Ishikawa (cell line): Measurements from ENCODE around the gene BTAF1.

ENCODE experiments used
- CEBPB ChIP-seq: IDR thresholded peaks from 2 replicates; pipeline ENCODE4 v1.6.1; 2012
- CREB1 ChIP-seq: IDR thresholded peaks from 2 replicates; pipeline ENCODE4 v1.6.1; 2012; ENCODE audit warnings: low read depth
- EGR1 ChIP-seq: IDR thresholded peaks from 2 replicates; pipeline ENCODE4 v1.6.1; 2012
- EP300 ChIP-seq: IDR thresholded peaks from 2 replicates; pipeline ENCODE4 v1.6.1; 2012; ENCODE audit warnings: borderline replicate concordance
- FOXM1 ChIP-seq: IDR thresholded peaks from 2 replicates; pipeline ENCODE4 v1.6.1; 2012; ENCODE audit warnings: low read depth, borderline replicate concordance
- NFIC ChIP-seq: IDR thresholded peaks from 2 replicates; pipeline ENCODE4 v1.6.1; 2012
- RAD21 ChIP-seq: IDR thresholded peaks from 2 replicates; pipeline ENCODE4 v1.6.1; 2012; ENCODE audit warnings: low read depth
- TAF1 ChIP-seq: IDR thresholded peaks from 2 replicates; pipeline ENCODE4 v1.6.1; 2012; ENCODE audit warnings: low read depth, mild to moderate bottlenecking
- TCF12 ChIP-seq: IDR thresholded peaks from 2 replicates; pipeline ENCODE4 v1.6.1; 2012; ENCODE audit warnings: low read depth
- TEAD4 ChIP-seq: IDR thresholded peaks from 2 replicates; pipeline ENCODE4 v1.6.1; 2012
- USF1 ChIP-seq: IDR thresholded peaks from 2 replicates; pipeline ENCODE4 v1.6.1; 2012
- YY1 ChIP-seq: IDR thresholded peaks from 2 replicates; pipeline ENCODE4 v1.6.1; 2012; ENCODE audit warnings: low read depth
- ZBTB7A ChIP-seq: IDR thresholded peaks from 2 replicates; pipeline ENCODE4 v1.6.1; 2012; ENCODE audit warnings: low read depth
- TF ChIP-seq, protein P1 (sequence below): IDR thresholded peaks from 2 replicates; pipeline ENCODE4 v1.6.1; 2012
- TF ChIP-seq, protein P2 (sequence below): IDR thresholded peaks from 2 replicates; pipeline ENCODE4 v1.6.1; 2012; ENCODE audit warnings: low read depth, mild to moderate bottlenecking

Gene BTAF1

GRCh38 chr10:92003258-92003657 is 79.7 kb downstream of the BTAF1 start:
- TF ChIP-seq EGR1, result no peak
- no peak for TF ChIP-seq CEBPB
- TF ChIP-seq ZBTB7A, result no peak
- TF ChIP-seq NFIC, result no peak
- TF ChIP-seq TAF1, result no peak
- TF ChIP-seq, protein P1, sequence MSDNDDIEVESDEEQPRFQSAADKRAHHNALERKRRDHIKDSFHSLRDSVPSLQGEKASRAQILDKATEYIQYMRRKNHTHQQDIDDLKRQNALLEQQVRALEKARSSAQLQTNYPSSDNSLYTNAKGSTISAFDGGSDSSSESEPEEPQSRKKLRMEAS, result no peak
- TF ChIP-seq TCF12, result no peak
- TF ChIP-seq EP300, result no peak
- TF ChIP-seq RAD21, result no peak
- no peak for TF ChIP-seq CREB1
- no peak for TF ChIP-seq FOXM1
- TF ChIP-seq TEAD4, result no peak
- TF ChIP-seq, protein P2, sequence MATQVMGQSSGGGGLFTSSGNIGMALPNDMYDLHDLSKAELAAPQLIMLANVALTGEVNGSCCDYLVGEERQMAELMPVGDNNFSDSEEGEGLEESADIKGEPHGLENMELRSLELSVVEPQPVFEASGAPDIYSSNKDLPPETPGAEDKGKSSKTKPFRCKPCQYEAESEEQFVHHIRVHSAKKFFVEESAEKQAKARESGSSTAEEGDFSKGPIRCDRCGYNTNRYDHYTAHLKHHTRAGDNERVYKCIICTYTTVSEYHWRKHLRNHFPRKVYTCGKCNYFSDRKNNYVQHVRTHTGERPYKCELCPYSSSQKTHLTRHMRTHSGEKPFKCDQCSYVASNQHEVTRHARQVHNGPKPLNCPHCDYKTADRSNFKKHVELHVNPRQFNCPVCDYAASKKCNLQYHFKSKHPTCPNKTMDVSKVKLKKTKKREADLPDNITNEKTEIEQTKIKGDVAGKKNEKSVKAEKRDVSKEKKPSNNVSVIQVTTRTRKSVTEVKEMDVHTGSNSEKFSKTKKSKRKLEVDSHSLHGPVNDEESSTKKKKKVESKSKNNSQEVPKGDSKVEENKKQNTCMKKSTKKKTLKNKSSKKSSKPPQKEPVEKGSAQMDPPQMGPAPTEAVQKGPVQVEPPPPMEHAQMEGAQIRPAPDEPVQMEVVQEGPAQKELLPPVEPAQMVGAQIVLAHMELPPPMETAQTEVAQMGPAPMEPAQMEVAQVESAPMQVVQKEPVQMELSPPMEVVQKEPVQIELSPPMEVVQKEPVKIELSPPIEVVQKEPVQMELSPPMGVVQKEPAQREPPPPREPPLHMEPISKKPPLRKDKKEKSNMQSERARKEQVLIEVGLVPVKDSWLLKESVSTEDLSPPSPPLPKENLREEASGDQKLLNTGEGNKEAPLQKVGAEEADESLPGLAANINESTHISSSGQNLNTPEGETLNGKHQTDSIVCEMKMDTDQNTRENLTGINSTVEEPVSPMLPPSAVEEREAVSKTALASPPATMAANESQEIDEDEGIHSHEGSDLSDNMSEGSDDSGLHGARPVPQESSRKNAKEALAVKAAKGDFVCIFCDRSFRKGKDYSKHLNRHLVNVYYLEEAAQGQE, result no peak
- TF ChIP-seq YY1, result no peak
- TF ChIP-seq USF1, result no peak

DNA sequence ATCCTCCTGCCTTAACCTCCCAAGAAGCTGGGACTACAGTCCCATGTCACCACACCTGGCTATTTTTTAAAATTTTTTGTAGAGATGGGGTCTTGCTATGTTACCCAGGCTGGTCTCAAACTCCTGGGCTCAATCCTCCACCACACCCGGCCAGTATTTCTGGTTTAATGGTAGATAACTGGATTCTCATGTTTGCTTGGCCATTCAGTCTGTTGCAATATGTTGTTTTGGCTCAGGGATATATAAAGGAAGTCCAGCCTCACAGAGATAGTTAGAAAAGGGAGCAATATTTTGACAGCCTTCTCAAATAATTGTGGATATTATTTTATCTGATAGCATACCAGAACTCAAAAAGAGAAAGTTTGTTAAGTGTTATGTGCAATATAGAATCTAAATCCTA is 82.4 kb downstream of the BTAF1 start:
- TF ChIP-seq USF1 (no peak), FOXM1 (no peak), CREB1 (no peak), CEBPB (no peak), TEAD4 (no peak), EGR1 (no peak), TAF1 (no peak), YY1 (no peak), ZBTB7A (no peak), EP300 (no peak), RAD21 (no peak), TCF12 (no peak), NFIC (no peak)
- TF ChIP-seq, protein P2, result no peak
- TF ChIP-seq, protein P1, result no peak

DNA sequence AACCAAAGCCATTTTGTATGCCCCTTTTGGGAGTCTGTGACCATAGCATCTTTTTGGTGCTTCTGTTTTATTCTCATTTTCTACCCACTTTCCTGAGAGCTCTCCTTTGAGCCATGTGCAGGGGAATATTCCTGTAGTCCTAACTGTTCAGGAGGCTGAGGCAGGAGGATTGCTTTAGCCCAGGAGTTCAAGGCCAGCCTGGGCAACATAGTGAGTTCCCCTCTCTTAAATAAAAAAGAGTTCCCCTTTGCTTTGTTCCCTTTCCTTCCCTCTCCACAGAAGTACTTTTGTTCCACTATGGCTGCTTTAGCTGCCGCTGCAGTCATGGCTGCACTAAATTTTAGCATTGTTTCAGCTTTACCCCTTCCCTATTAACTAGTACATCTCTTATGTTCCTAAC is 85.9 kb downstream of the BTAF1 start:
- TF ChIP-seq EGR1 (no peak), YY1 (no peak)

DNA sequence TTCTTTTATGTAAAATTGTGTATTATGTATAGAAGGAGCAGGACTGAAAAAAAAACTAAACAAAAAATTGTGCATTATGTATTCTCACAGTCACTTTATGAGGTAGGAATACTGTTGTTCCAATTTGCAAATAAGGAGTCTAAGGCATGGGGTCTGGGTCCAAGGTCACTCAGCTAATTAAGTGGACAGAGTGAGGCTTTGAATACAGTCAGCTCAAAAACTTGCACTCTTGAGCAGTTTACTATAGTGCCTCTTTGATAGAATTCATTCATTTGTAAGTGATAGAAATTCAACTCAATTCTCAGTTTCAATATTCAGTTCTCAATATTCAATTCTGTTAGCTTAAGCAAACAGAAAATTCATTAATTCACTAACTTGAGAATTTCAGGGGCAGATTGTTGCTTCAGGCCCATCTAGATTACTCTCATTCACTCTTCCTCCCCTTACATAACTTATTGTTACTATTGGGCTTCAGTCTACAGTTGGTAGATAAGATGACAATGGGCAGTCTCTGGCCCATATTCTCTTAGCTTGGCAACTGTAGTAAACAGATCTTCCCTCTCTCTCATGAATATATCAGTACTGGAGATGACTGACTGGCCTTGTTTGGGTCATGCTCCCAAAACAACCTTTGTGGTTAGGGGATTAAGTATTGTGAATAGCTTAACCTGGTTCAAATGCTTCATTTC is 86.6 kb downstream of the BTAF1 start:
- TF ChIP-seq TCF12, result no peak
- no peak for TF ChIP-seq EGR1
- TF ChIP-seq EP300, result no peak
- no peak for TF ChIP-seq CEBPB
- TF ChIP-seq TEAD4, result no peak
- TF ChIP-seq ZBTB7A, result no peak
- no peak for TF ChIP-seq YY1

GRCh38 chr10:92011560-92012214 is 88.1 kb downstream of the BTAF1 start:
- TF ChIP-seq ZBTB7A (no peak), YY1 (no peak), USF1 (no peak), EP300 (no peak), CREB1 (no peak), CEBPB (no peak), EGR1 (no peak), NFIC (no peak), TAF1 (no peak), FOXM1 (no peak), TEAD4 (no peak), TCF12 (no peak), RAD21 (no peak)
- TF ChIP-seq, protein P2, result no peak
- TF ChIP-seq, protein P1, result no peak
